PC-3 (cell line): ENCODE measurements around the gene CACNA1E. TPM values are rescaled to one million over a fixed set of nuclear protein-coding genes. Genes with fewer than 3 reads are reported as not detected.

Experiments
- ATAC-seq: fragments of 200-7000 bp; cut with Tn5 transposase; 2 replicates; pipeline ENCODE4 v1.9.1; 2020; ENCODE audit warnings: mild to moderate bottlenecking, moderate library complexity
- BruUV-seq: library from RNA; stranded (reverse); fragments of 400-500 nt; replicated peaks from 2 replicates; lab custom pipeline; 2021; lab: Mats Ljungman, UMichigan
- CTCF ChIA-PET: fragments of 300-600 bp; sonication (Branson Sonifier 250); formaldehyde crosslinking; loops from one replicate; lab custom pipeline; 2022; ENCODE audit warnings: antibody characterized with exemption; lab: Charles Lee
- POLR2A ChIA-PET: fragments of 300-600 bp; sonication (Branson Sonifier 250); formaldehyde crosslinking; loops from one replicate; lab custom pipeline; 2022; ENCODE audit warnings: antibody characterized with exemption; ENCODE audit not compliant: unreplicated experiment; lab: Charles Lee
- DNase-seq: peaks from one replicate; pipeline ENCODE4 v3.0.0-alpha.2; 2015
- H2AFZ ChIP-seq: fragments of 300-600 bp; sonication (generic); 2 replicates; pipeline ENCODE4 v1.6.0; 2016; ENCODE audit warnings: antibody characterized with exemption, low read length
- H3F3A ChIP-seq: fragments of 300-600 bp; sonication (generic); one replicate; pipeline ENCODE4 v1.6.0; 2017; ENCODE audit warnings: antibody characterized with exemption, low read length, control low read depth, mild to moderate bottlenecking; ENCODE audit not compliant: unreplicated experiment
- H3K27ac ChIP-seq: fragments of 300-600 bp; sonication (generic); 2 replicates; pipeline ENCODE4 v1.5.1; 2016; ENCODE audit warnings: mild to moderate bottlenecking, low read length
- H3K27me3 ChIP-seq: fragments of 300-600 bp; sonication (generic); 2 replicates; pipeline ENCODE4 v1.6.1; 2016; ENCODE audit warnings: low read length, mixed read lengths
- H3K36me3 ChIP-seq: fragments of 300-600 bp; sonication (generic); 2 replicates; pipeline ENCODE4 v1.6.1; 2016; ENCODE audit warnings: low read depth, mixed run types, low read length, mixed read lengths
- H3K4me1 ChIP-seq: fragments of 300-600 bp; sonication (generic); 2 replicates; pipeline ENCODE4 v1.5.1; 2016; ENCODE audit warnings: low read length; ENCODE audit not compliant: insufficient read depth
- H3K4me2 ChIP-seq: fragments of 300-600 bp; sonication (generic); 2 replicates; pipeline ENCODE4 v1.6.0; 2016; ENCODE audit warnings: low read length
- H3K4me3 ChIP-seq: fragments of 300-600 bp; sonication (generic); 2 replicates; pipeline ENCODE4 v1.5.1; 2016; ENCODE audit warnings: mild to moderate bottlenecking, low read length, mixed read lengths
- H3K79me2 ChIP-seq: fragments of 300-600 bp; sonication (generic); 2 replicates; pipeline ENCODE4 v1.6.1; 2017; ENCODE audit warnings: low read length, mixed read lengths
- H3K9ac ChIP-seq: fragments of 300-600 bp; sonication (generic); 2 replicates; pipeline ENCODE4 v1.6.0; 2016; ENCODE audit warnings: mild to moderate bottlenecking, low read length
- H3K9me2 ChIP-seq: fragments of 300-600 bp; sonication (generic); replicated peaks from 2 replicates; pipeline ENCODE4 v1.6.1; 2016; ENCODE audit warnings: mixed run types, low read length, mixed read lengths
- H3K9me3 ChIP-seq: fragments of 300-600 bp; sonication (generic); 2 replicates; pipeline ENCODE4 v1.6.1; 2016; ENCODE audit warnings: low read length, mixed read lengths
- H4K20me1 ChIP-seq: fragments of 300-600 bp; sonication (generic); 2 replicates; pipeline ENCODE4 v1.6.1; 2016; ENCODE audit warnings: low read length, mixed read lengths
- EZH2 ChIP-seq: fragments of 300-600 bp; sonication (generic); IDR thresholded peaks from one replicate; pipeline ENCODE4 v1.6.1; 2017; ENCODE audit warnings: antibody characterized with exemption, mild to moderate bottlenecking, low read length; ENCODE audit not compliant: unreplicated experiment
- EZH2phosphoT487 ChIP-seq: fragments of 300-600 bp; sonication (generic); IDR thresholded peaks from 2 replicates; pipeline ENCODE4 v1.6.1; 2018; ENCODE audit warnings: mild to moderate bottlenecking, antibody characterized with exemption, low read length, borderline replicate concordance
- intact Hi-C: fragments of 100-400 bp; cut with micrococcal nuclease; formaldehyde crosslinking; loops from 2 replicates; pipeline ENCODE4 v1.9.0; 2023
- total RNA-seq: library from RNA; depleted of rRNA; stranded (reverse); fragments of >200 nt; gene quantifications from 2 replicates; pipeline ENCODE4 v1.2.3, GENCODE V29; 2014
- TF ChIP-seq, protein P1 (sequence below): fragments of 300-600 bp; sonication (generic); conservative IDR thresholded peaks from 2 replicates; pipeline ENCODE4 v1.5.1; 2017; ENCODE audit warnings: antibody characterized with exemption, low read depth, mild to moderate bottlenecking, low read length

Gene CACNA1E
- total RNA-seq, 1 experiment from 2014 or later: not detected

DNA sequence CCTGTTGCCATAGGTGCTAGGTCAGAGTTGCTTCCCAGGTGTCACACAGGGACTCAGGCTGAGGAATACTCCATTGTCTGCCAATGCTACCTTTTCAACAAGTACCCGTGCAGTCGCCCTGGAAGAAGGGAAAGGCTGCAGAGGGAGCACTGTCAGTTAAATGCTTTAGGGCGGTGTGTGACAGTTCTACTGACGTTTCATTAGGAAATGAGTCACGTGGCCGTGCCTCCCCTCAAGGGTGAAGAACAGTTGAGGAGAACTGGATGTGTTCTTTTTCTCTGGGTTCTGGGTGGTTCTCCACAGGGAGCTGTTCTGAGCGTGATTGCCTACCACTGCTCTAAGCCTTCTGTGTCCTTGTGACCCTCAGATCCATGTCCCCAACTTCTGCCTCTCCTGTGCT, 197.6 kb downstream of the CACNA1E start:
- H3K9ac ChIP-seq: no peak overlapping the region
- DNase-seq (no peak), ATAC-seq (no peak)
- H2AFZ ChIP-seq: no peak overlapping the region
- CTCF ChIA-PET: no interaction called here
- TF ChIP-seq EZH2phosphoT487: no peak
- TF ChIP-seq, protein P1, sequence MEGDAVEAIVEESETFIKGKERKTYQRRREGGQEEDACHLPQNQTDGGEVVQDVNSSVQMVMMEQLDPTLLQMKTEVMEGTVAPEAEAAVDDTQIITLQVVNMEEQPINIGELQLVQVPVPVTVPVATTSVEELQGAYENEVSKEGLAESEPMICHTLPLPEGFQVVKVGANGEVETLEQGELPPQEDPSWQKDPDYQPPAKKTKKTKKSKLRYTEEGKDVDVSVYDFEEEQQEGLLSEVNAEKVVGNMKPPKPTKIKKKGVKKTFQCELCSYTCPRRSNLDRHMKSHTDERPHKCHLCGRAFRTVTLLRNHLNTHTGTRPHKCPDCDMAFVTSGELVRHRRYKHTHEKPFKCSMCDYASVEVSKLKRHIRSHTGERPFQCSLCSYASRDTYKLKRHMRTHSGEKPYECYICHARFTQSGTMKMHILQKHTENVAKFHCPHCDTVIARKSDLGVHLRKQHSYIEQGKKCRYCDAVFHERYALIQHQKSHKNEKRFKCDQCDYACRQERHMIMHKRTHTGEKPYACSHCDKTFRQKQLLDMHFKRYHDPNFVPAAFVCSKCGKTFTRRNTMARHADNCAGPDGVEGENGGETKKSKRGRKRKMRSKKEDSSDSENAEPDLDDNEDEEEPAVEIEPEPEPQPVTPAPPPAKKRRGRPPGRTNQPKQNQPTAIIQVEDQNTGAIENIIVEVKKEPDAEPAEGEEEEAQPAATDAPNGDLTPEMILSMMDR: no peak
- no peak for TF ChIP-seq EZH2
- POLR2A ChIA-PET: no interaction called here
- H3K9me3 ChIP-seq: no peaks in the 10 kb centered on the region
- no peaks in the 10 kb centered on the region for H4K20me1 ChIP-seq
- H3K27me3 ChIP-seq: no peaks in the 10 kb centered on the region
- H3K27ac ChIP-seq: no peak overlapping the region
- H3K79me2 ChIP-seq: no peaks in the 10 kb centered on the region
- H3F3A ChIP-seq: no peaks in the 10 kb centered on the region
- no peak overlapping the region for H3K4me2 ChIP-seq
- BruUV-seq: no TSS peak
- H3K4me1 ChIP-seq: no peaks in the 10 kb centered on the region
- no peaks in the 10 kb centered on the region for H3K36me3 ChIP-seq
- H3K4me3 ChIP-seq: no peak overlapping the region
- intact Hi-C loops: no loop called here
- H3K9me2 ChIP-seq: no peaks in the 10 kb centered on the region

DNA sequence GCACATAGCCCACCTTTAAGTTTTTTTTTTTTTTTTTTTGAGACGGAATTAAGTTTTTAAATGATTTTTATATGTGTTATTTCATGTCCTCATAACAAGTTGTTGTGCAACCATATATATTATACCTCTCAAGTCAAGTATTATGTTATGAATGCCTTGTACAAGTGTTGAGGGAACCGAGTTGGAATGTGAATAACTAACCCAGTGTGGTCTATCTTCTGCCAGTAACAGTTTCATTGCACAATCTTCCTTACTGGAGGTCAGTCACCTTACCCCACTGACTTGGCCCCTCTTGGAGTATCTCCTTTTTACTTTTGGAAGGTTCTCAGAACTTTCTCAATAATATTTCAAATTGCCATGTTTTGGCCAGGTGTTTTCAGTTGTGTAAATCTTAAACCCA, 201.9 kb downstream of the CACNA1E start:
- H4K20me1 ChIP-seq: no peaks in the 10 kb centered on the region
- H3K4me2 ChIP-seq: no peak overlapping the region
- no peak overlapping the region for H3K9ac ChIP-seq
- H3F3A ChIP-seq: no peaks in the 10 kb centered on the region
- no peaks in the 10 kb centered on the region for H3K36me3 ChIP-seq
- DNase-seq (no peak), ATAC-seq (no peak)
- intact Hi-C loops: no loop called here
- no peak overlapping the region for H3K4me3 ChIP-seq
- ChIA-PET POLR2A (no interaction called here), CTCF (no interaction called here)
- no peak overlapping the region for H2AFZ ChIP-seq
- TF ChIP-seq, protein P1: no peak
- no peak for TF ChIP-seq EZH2
- no peak for TF ChIP-seq EZH2phosphoT487
- no TSS peak for BruUV-seq
- no peaks in the 10 kb centered on the region for H3K79me2 ChIP-seq
- no peak overlapping the region for H3K27ac ChIP-seq
- H3K9me2 ChIP-seq: no peaks in the 10 kb centered on the region
- H3K9me3 ChIP-seq: no peaks in the 10 kb centered on the region
- no peaks in the 10 kb centered on the region for H3K27me3 ChIP-seq
- no peaks in the 10 kb centered on the region for H3K4me1 ChIP-seq

DNA sequence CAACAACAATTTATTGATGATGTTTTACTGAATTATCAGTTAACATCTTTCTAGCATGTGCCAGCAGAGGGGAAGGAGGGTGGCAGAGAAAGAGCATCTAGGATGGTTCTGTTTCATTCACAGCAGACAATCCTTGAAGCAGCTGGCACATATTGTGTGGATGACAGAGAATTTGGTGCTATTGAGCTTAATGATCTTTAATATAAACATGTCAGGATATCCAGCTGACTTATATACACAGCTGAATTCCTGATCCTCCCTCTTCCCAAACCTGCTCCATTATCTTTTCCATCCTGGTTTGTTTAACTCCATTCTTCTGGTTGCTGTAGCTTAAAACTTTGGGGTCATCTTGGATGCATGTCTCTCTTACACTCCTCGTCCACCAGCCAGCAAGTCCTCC, 218.6 kb downstream of the CACNA1E start:
- Histone ChIP-seq H3K36me3 (no peaks in the 10 kb centered on the region), H3F3A (no peaks in the 10 kb centered on the region), H3K79me2 (no peaks in the 10 kb centered on the region), H3K4me1 (no peaks in the 10 kb centered on the region), H3K27ac (no peak overlapping the region), H2AFZ (no peak overlapping the region), H3K9ac (no peak overlapping the region), H3K9me3 (no peaks in the 10 kb centered on the region), H4K20me1 (no peaks in the 10 kb centered on the region), H3K4me3 (no peak overlapping the region), H3K4me2 (no peak overlapping the region), H3K27me3 (no peaks in the 10 kb centered on the region), H3K9me2 (no peaks in the 10 kb centered on the region)
- no peak for ATAC-seq
- DNase-seq: no peak
- ChIA-PET POLR2A (no interaction called here), CTCF (no interaction called here)
- TF ChIP-seq EZH2phosphoT487 (no peak), EZH2 (no peak)
- TF ChIP-seq, protein P1: no peak
- BruUV-seq: no TSS peak
- intact Hi-C loops: no loop called here
